A673 (cell line): ENCODE measurements around the gene AGRN. TPM values are rescaled to one million over a fixed set of nuclear protein-coding genes. Genes with fewer than 3 reads are reported as not detected.

ENCODE experiments used
- BruUV-seq: library from RNA; stranded (reverse); fragments of 400-500 nt; replicated peaks from 2 replicates; lab custom pipeline; 2021; lab: Mats Ljungman, UMichigan
- CTCF ChIA-PET: fragments of 300-600 bp; sonication (Branson Sonifier 250); formaldehyde crosslinking; loops from one replicate; lab custom pipeline; 2022; ENCODE audit warnings: antibody characterized with exemption; lab: Charles Lee
- POLR2A ChIA-PET: fragments of 300-600 bp; sonication (Branson Sonifier 250); formaldehyde crosslinking; loops from one replicate; lab custom pipeline; 2022; ENCODE audit warnings: antibody characterized with exemption; ENCODE audit not compliant: low non-redundant PET; lab: Charles Lee
- DNase-seq: peaks from one replicate; pipeline ENCODE4 v3.0.0-alpha.2; 2015; ENCODE audit warnings: low spot score
- H3K27ac ChIP-seq: fragments of 200-600 bp; sonication (generic); 2 replicates; pipeline ENCODE4 v1.5.1; 2016; ENCODE audit warnings: mixed run types, low read depth, mild to moderate bottlenecking, mixed read lengths, antibody characterized with exemption, low read length; ENCODE audit not compliant: poor library complexity, severe bottlenecking
- H3K27me3 ChIP-seq: fragments of 200-600 bp; sonication (generic); replicated peaks from 2 replicates; pipeline ENCODE4 v1.6.1; 2017; ENCODE audit warnings: mixed run types, low read depth, mild to moderate bottlenecking, mixed read lengths, antibody characterized with exemption, low read length; ENCODE audit not compliant: insufficient read depth, poor library complexity
- H3K36me3 ChIP-seq: fragments of 200-600 bp; sonication (generic); 2 replicates; pipeline ENCODE4 v1.6.1; 2016; ENCODE audit warnings: mixed run types, mild to moderate bottlenecking, mixed read lengths, antibody characterized with exemption, low read length; ENCODE audit not compliant: insufficient read depth, poor library complexity, severe bottlenecking
- H3K4me1 ChIP-seq: fragments of 200-600 bp; sonication (generic); 2 replicates; pipeline ENCODE4 v1.6.1; 2017; ENCODE audit warnings: mixed run types, mild to moderate bottlenecking, mixed read lengths, antibody characterized with exemption, low read length; ENCODE audit not compliant: insufficient read depth, poor library complexity, severe bottlenecking
- H3K4me3 ChIP-seq: fragments of 200-600 bp; sonication (generic); 2 replicates; pipeline ENCODE4 v1.5.1; 2016; ENCODE audit warnings: low read depth, mixed run types, mild to moderate bottlenecking, mixed read lengths, low read length; ENCODE audit not compliant: poor library complexity, severe bottlenecking
- H3K9me3 ChIP-seq: fragments of 200-600 bp; sonication (generic); 2 replicates; pipeline ENCODE4 v1.6.1; 2016; ENCODE audit warnings: mixed run types, low read depth, mild to moderate bottlenecking, mixed read lengths, antibody characterized with exemption, low read length; ENCODE audit not compliant: poor library complexity, severe bottlenecking
- EZH2 ChIP-seq: fragments of 200-600 bp; sonication (generic); IDR thresholded peaks from 2 replicates; pipeline ENCODE4 v1.6.1; 2017; ENCODE audit warnings: borderline replicate concordance, low read depth, mild to moderate bottlenecking, mixed read lengths, antibody characterized with exemption, low read length; ENCODE audit not compliant: poor library complexity, severe bottlenecking
- intact Hi-C: fragments of 100-400 bp; cut with micrococcal nuclease; formaldehyde crosslinking; loops from one replicate; pipeline ENCODE4 v1.10.0; 2022; ENCODE audit not compliant: unreplicated experiment
- total RNA-seq: library from RNA; stranded (reverse); gene quantifications from 2 replicates; pipeline ENCODE4 v1.2.3, GENCODE V29; 2021
- TF ChIP-seq, protein P1 (sequence below): fragments of 300-800, 200-600 bp; sonication (generic); conservative IDR thresholded peaks from 2 replicates; pipeline ENCODE4 v1.5.1; 2017; ENCODE audit warnings: low read depth, mild to moderate bottlenecking, antibody characterized with exemption, low read length, moderate library complexity, mixed read lengths

The AGRN gene
- total RNA-seq, 1 experiment from 2014 or later: 151 TPM

- Histone ChIP-seq H3K9me3 (no peaks in the 10 kb centered on the region), H3K27ac (no peak overlapping the region), H3K27me3 (no peaks in the 10 kb centered on the region), H3K4me3 (no peak overlapping the region), H3K36me3 (peaks cover 26% of the 10 kb centered on the region), H3K4me1 (no peaks in the 10 kb centered on the region)
- ChIA-PET POLR2A (no interaction called here), CTCF (no interaction called here)
- intact Hi-C loops: no loop called here
- BruUV-seq: no TSS peak
- TF ChIP-seq EZH2: no peak
- TF ChIP-seq, protein P1, sequence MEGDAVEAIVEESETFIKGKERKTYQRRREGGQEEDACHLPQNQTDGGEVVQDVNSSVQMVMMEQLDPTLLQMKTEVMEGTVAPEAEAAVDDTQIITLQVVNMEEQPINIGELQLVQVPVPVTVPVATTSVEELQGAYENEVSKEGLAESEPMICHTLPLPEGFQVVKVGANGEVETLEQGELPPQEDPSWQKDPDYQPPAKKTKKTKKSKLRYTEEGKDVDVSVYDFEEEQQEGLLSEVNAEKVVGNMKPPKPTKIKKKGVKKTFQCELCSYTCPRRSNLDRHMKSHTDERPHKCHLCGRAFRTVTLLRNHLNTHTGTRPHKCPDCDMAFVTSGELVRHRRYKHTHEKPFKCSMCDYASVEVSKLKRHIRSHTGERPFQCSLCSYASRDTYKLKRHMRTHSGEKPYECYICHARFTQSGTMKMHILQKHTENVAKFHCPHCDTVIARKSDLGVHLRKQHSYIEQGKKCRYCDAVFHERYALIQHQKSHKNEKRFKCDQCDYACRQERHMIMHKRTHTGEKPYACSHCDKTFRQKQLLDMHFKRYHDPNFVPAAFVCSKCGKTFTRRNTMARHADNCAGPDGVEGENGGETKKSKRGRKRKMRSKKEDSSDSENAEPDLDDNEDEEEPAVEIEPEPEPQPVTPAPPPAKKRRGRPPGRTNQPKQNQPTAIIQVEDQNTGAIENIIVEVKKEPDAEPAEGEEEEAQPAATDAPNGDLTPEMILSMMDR: no peak
- no peak for DNase-seq
Measured at GRCh38 chr1:1051127-1051810, 31.3 kb downstream of the AGRN start.

DNA sequence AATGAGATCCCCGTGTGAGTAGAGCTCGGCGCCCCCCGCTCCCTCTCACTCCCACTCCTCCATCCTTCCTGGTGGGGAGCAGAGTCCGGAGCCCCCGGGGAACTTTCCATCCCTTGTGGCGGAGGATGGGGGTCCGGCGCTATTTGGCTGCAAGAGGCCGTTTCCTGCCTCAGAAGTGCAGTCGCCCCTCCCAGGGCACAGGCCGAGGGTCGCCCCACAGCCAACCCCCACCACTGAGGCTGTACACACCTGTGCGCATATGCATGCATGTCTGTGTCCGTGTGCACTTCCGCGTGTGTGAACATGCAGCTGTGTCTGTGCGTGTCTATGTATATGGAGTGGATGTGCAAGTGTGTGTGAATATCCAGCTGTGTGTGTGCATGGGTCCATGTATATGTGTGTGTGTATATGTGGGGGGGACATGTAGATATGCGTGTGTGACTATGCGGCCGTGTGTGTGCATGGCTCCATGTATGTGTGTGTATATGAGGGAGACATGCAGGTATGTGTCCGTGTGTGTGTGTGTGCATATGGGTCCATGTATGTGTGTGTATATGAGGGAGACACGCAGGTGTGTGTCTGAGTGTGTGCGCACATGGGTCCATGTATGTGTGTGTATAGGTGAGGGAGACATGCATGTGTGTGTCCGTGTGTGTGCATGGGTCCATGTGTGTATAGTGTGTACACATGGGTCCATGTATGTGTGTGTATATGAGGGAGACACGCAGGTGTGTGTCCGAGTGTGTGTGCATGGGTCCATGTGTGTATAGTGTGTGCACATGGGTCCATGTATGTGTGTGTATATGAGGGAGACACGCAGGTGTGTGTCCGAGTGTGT lies 32.3 kb downstream of the AGRN start:
- CTCF ChIA-PET: no interaction called here
- TF ChIP-seq, protein P1: no peak
- no peak for TF ChIP-seq EZH2

DNA sequence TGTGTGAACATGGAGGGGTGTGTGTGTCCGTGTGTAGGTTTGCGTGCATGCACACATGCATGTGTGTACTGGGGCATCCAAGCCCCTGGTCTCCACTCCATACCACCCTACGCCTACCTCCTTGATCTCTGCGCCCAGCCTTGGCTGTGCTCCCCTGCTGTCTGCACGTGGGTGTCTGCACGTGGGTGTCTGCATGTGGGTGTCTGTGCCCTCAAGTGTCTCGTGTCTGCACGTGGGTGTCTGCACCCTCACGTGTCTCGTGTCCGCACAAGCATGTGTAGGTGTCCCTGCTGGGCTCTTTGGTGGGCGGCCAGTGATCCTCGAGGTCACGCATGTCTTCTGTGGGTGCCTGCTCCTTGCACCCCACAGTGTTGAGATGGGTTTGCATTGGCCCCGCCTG lies 33.1 kb downstream of the AGRN start:
- no peak overlapping the region for H3K27ac ChIP-seq
- ChIA-PET POLR2A (no interaction called here), CTCF (no interaction called here)
- no peak overlapping the region for H3K4me3 ChIP-seq
- no TSS peak for BruUV-seq
- H3K9me3 ChIP-seq: no peaks in the 10 kb centered on the region
- peaks cover 16% of the 10 kb centered on the region for H3K36me3 ChIP-seq
- DNase-seq: no peak
- intact Hi-C loops: no loop called here
- H3K27me3 ChIP-seq: no peaks in the 10 kb centered on the region
- no peaks in the 10 kb centered on the region for H3K4me1 ChIP-seq
- TF ChIP-seq EZH2: no peak
- TF ChIP-seq, protein P1: no peak

More for the DNA sequence above, 32.3 kb downstream of the AGRN start:
- H3K27me3 ChIP-seq: no peaks in the 10 kb centered on the region
- no TSS peak for BruUV-seq
- no peak for DNase-seq
- H3K36me3 ChIP-seq: peaks cover 20% of the 10 kb centered on the region
- POLR2A ChIA-PET: interaction anchor here (0.7 kb wide), 1 partner anchor 108 kb away, joined by 3 read pairs; no protein-coding TSS in a partner anchor
- H3K4me3 ChIP-seq: no peak overlapping the region
- intact Hi-C loops: no loop called here
- H3K4me1 ChIP-seq: no peaks in the 10 kb centered on the region
- H3K9me3 ChIP-seq: no peaks in the 10 kb centered on the region
- no peak overlapping the region for H3K27ac ChIP-seq
